ENCODE data around the gene PLPPR3. TPM values are rescaled to one million over a fixed set of nuclear protein-coding genes. Genes with fewer than 3 reads are reported as not detected.

The PLPPR3 gene
- total RNA-seq, 1 donor from 2014 or later = not detected

DNA sequence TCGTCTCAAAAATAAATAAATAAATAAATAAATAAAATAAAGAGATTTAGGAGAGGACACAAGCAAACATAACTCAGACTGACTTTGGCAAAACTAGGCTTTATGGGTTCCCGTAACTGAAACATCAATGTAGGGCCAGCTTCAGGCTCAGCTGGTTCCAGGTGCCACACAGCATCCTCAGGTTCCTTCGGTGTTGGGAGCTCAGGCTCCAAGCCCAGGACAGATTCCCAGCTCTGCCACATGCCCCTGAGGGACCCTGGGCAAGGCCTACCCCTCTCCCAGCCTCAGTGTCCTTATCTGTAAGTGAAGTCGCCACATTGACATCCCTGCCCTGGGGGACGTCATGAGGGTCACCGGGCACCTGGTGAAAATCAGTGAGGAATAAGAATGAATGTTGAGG lies 52.1 kb downstream of the PLPPR3 start:
- no peak for ATAC-seq

- no peak for ATAC-seq
These were observed 53.3 kb downstream of the PLPPR3 start for GRCh38 chr19:768424-768823.

DNA sequence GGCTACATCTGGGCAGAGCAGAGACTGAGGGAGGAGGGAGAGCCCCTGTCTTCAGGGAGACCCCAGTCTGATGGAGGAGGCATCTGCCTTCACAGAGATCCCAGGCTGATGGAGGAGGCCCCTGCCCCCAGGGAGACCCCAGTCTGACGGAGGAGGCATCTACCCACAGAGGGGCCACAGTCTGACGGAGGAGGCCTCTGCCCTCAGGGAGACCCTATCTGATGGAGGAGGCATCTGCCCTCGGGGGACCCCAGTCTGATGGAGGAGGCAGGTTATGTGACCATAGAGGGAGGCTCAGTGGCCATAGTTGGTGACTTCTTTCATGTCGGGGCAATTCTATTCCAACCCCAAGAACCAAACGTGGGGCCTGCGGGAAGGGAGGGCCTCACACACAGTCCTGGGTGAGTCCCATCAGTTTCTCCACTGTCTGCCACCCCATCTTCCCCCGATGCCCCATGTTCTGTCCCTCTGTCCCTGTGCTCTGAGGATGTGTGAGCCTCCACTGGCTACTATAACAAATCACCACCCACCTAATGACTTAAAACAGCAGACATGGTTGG lies 56.5 kb downstream of the PLPPR3 start:
- ATAC-seq = peak; percentile 19

DNA sequence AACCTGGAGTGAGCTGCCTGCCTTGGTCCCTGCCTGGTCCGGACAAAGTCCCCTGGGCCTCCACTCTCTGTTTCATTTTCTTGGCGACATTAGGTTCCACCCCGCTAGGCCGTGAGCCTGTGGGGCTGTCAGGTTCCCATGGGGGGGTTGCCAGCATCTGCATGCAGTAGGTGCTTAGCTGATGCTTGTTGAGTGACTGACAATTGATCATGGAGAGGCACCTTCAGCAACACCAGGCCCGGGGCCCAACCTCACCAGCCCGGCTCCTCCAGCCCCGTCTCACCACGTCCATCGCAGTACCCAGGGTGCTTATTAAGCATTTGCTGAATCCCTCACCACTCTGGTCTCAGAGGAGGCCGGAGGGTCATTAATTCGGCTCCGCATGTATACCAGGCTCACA lies 57.5 kb downstream of the PLPPR3 start:
- ATAC-seq = peak; percentile 12

DNA sequence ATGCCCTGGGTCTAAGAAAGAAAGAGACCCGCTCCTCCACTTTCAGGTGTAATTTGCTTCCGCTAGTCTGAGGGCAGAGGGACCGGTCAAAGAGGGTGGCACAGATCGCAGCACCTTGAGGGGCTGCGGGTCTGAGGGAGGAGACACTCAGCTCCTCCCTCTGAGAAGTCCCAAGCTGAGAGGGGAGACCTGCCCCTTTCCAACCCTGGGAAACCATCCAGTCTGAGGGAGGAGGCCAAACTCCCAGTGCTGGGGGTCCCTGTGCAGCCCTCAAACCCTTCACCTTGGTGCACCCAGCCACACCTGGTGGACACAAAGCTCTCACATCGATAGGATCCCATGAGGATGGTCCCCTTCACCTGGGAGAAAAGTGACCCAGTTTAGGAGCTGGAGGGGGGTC lies 57.9 kb downstream of the PLPPR3 start:
- no peak for ATAC-seq

GRCh38 chr19:763181-763580 lies 58.6 kb downstream of the PLPPR3 start:
- no peak for ATAC-seq

Other genes starting within 250 kb of the PLPPR3 start
- 320 TPM for gene BSG, start 249.4 kb downstream of the PLPPR3 start, total RNA-seq
- gene HCN2, start 232.1 kb downstream of the PLPPR3 start, total RNA-seq = 0.48 TPM
- 24.5 TPM for gene POLRMT, start 188.4 kb downstream of the PLPPR3 start, total RNA-seq
- gene FGF22, start 182.1 kb downstream of the PLPPR3 start, total RNA-seq = 0.12 TPM
- gene RNF126, start 158.7 kb downstream of the PLPPR3 start, total RNA-seq = 53.0 TPM
- 3.3 TPM for gene FSTL3, start 145.6 kb downstream of the PLPPR3 start, total RNA-seq
- not detected for gene PRSS57, start 126.5 kb downstream of the PLPPR3 start, total RNA-seq
- 2.0 TPM for gene PALM, start 113.0 kb downstream of the PLPPR3 start, total RNA-seq
- gene MISP, start 70.8 kb downstream of the PLPPR3 start, total RNA-seq = 0.40 TPM
- 279 TPM for gene PTBP1, start 24.5 kb downstream of the PLPPR3 start, total RNA-seq
- not detected for gene AZU1, start 5.9 kb upstream of the PLPPR3 start, total RNA-seq
- not detected for gene PRTN3, start 19.0 kb upstream of the PLPPR3 start, total RNA-seq
- not detected for gene ELANE, start 30.3 kb upstream of the PLPPR3 start, total RNA-seq
- 21.5 TPM for gene CFD, start 37.7 kb upstream of the PLPPR3 start, total RNA-seq
- 43.5 TPM for gene MED16, start 71.2 kb upstream of the PLPPR3 start, total RNA-seq
- gene RNU6-9, start 71.5 kb upstream of the PLPPR3 start, total RNA-seq = not detected
- gene R3HDM4, start 91.3 kb upstream of the PLPPR3 start, total RNA-seq = 59.2 TPM
- gene KISS1R, start 95.4 kb upstream of the PLPPR3 start, total RNA-seq = not detected
- 6.9 TPM for gene ARID3A, start 104.1 kb upstream of the PLPPR3 start, total RNA-seq
- 41.2 TPM for gene WDR18, start 162.4 kb upstream of the PLPPR3 start, total RNA-seq
- not detected for gene GRIN3B, start 178.5 kb upstream of the PLPPR3 start, total RNA-seq
- 72.3 TPM for gene TMEM259, start 199.2 kb upstream of the PLPPR3 start, total RNA-seq
- not detected for gene RNU6-2, start 199.6 kb upstream of the PLPPR3 start, total RNA-seq
- gene CNN2, start 204.7 kb upstream of the PLPPR3 start, total RNA-seq = 183 TPM
- gene ABCA7, start 218.2 kb upstream of the PLPPR3 start, total RNA-seq = 24.8 TPM
- 5.1 TPM for gene ARHGAP45, start 245.2 kb upstream of the PLPPR3 start, total RNA-seq

Data from esophagus mucosa (tissue), 1 donor.